Neuronal stem cell (in vitro differentiated cells): ENCODE data around the gene DEDD2.

ENCODE experiments used
- DNase-seq: peaks from one replicate; pipeline ENCODE4 v3.0.0-alpha.2; 2013; ENCODE audit warnings: low spot score
- H2AFZ ChIP-seq: one replicate; pipeline ENCODE4 v1.6.1; 2013; ENCODE audit warnings: mild to moderate bottlenecking, low read length, inconsistent platforms
- H2AK5ac ChIP-seq: 2 replicates; pipeline ENCODE4 v1.6.1; 2013; ENCODE audit warnings: low read depth, mild to moderate bottlenecking, inconsistent platforms, low read length, moderate library complexity, mixed read lengths
- H2BK120ac ChIP-seq: 2 replicates; pipeline ENCODE4 v1.6.1; 2013; ENCODE audit warnings: low read depth, mild to moderate bottlenecking, inconsistent platforms, low read length, moderate library complexity, mixed read lengths
- H2BK12ac ChIP-seq: one replicate; pipeline ENCODE4 v1.6.1; 2013; ENCODE audit warnings: low read length, inconsistent platforms
- H2BK15ac ChIP-seq: 2 replicates; pipeline ENCODE4 v1.6.1; 2013; ENCODE audit warnings: mild to moderate bottlenecking, low read length, inconsistent platforms, mixed read lengths
- H2BK5ac ChIP-seq: one replicate; pipeline ENCODE4 v1.6.1; 2013; ENCODE audit warnings: inconsistent platforms, mild to moderate bottlenecking, low read length, moderate library complexity
- H3K14ac ChIP-seq: one replicate; pipeline ENCODE4 v1.6.1; 2013; ENCODE audit warnings: low read length, inconsistent platforms
- H3K18ac ChIP-seq: 2 replicates; pipeline ENCODE4 v1.6.1; 2013; ENCODE audit warnings: low read length, inconsistent platforms
- H3K23ac ChIP-seq: 2 replicates; pipeline ENCODE4 v1.6.1; 2013; ENCODE audit warnings: low read depth, mild to moderate bottlenecking, mixed read lengths, low read length, inconsistent platforms; ENCODE audit not compliant: poor library complexity
- H3K27ac ChIP-seq: replicated peaks from 3 replicates; pipeline ENCODE4 v1.5.1; 2013; ENCODE audit warnings: low read length, inconsistent platforms
- H3K27me3 ChIP-seq, 3 experiments: 2 replicates each; pipeline ENCODE4 v1.6.1; 2013; ENCODE audit warnings: low read length in 3 of 3, mild to moderate bottlenecking in 2 of 3, inconsistent platforms in 1 of 3, low read depth in 1 of 3, mixed read lengths in 1 of 3, moderate library complexity in 1 of 3; ENCODE audit not compliant: control insufficient read depth in 3 of 3, insufficient read depth in 3 of 3
- H3K36me3 ChIP-seq, 2 donors: replicated peaks in 1 of 2; 2 replicates each; pipeline ENCODE4 v1.6.1; 2013; ENCODE audit warnings: low read length in 2 of 2; ENCODE audit not compliant: control insufficient read depth in 2 of 2, insufficient read depth in 2 of 2
- H3K4ac ChIP-seq: 2 replicates; pipeline ENCODE4 v1.6.1; 2013; ENCODE audit warnings: inconsistent platforms, mild to moderate bottlenecking, low read length, moderate library complexity
- H3K4me1 ChIP-seq, 2 donors: 1 replicate in 1 of 2; 2 replicates in 1 of 2; pipeline ENCODE4 v1.6.1; 2013; ENCODE audit warnings: low read length in 2 of 2, low read depth in 1 of 2; ENCODE audit not compliant: control insufficient read depth in 2 of 2, insufficient read depth in 1 of 2
- H3K4me2 ChIP-seq: one replicate; pipeline ENCODE4 v1.6.1; 2013; ENCODE audit warnings: mild to moderate bottlenecking, low read length, inconsistent platforms; ENCODE audit not compliant: insufficient read depth, poor library complexity, severe bottlenecking
- H3K4me3 ChIP-seq, 2 donors: 2 replicates each; pipeline ENCODE4 v1.5.1; 2013; ENCODE audit warnings: low read length in 2 of 2, mild to moderate bottlenecking in 2 of 2, inconsistent platforms in 1 of 2, moderate library complexity in 1 of 2
- H3K79me1 ChIP-seq: one replicate; pipeline ENCODE4 v1.6.1; 2013; ENCODE audit warnings: low read depth, mild to moderate bottlenecking, inconsistent platforms, low read length, moderate library complexity
- H3K9ac ChIP-seq: one replicate; pipeline ENCODE4 v1.6.1; 2013; ENCODE audit warnings: mild to moderate bottlenecking, low read depth, low read length, inconsistent platforms; ENCODE audit not compliant: poor library complexity
- H3K9me3 ChIP-seq, 2 donors: replicated peaks in 1 of 2; 2 replicates each; pipeline versions ENCODE3 to v1.6.1; 2013; ENCODE audit warnings: low read length in 2 of 2, mild to moderate bottlenecking in 2 of 2, inconsistent platforms in 1 of 2, low read depth in 1 of 2, mixed read lengths in 1 of 2, moderate library complexity in 1 of 2; ENCODE audit not compliant: control insufficient read depth in 2 of 2, insufficient read depth in 1 of 2
- H4K8ac ChIP-seq: one replicate; pipeline ENCODE4 v1.6.1; 2013; ENCODE audit warnings: low read depth, mild to moderate bottlenecking, inconsistent platforms, low read length, moderate library complexity
- H4K91ac ChIP-seq: one replicate; pipeline ENCODE4 v1.6.1; 2013; ENCODE audit warnings: low read length, low read depth, mild to moderate bottlenecking, inconsistent platforms; ENCODE audit not compliant: poor library complexity
- WGBS, 2 donors: extraction: QIAGEN DNeasy Blood & Tissue Kit; methylation state at CpG; one replicate each; pipeline ENCODE4 v1.1.7; 2013; ENCODE audit warnings: missing lambda C conversion rate in 2 of 2, mixed read lengths in 1 of 2; ENCODE audit not compliant: insufficient read length in 2 of 2, insufficient replicate concordance in 1 of 2; ENCODE audit errors: extremely low coverage in 2 of 2; 5-methylcytosine and 5-hydroxymethylcytosine counted together

Gene DEDD2

DNA sequence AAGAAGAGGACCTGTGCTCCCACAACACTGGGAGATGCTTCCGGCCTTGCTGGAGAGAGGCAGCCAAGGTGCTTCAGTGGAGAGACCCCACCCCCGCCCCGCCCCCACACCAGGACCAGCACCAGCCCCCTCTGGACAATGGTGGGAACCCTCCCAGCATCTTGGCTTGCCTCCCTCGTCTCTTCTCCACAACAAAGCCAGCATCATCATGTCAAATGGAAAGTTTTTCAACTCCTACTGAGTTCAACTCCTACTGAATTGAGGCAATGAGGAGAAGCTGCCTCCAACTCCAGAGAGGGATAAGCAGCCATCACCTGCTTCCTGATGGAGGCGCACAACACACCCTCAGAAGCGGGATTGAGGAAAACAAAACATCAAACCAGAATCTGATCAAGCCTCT, 12.8 kb downstream of the DEDD2 start:
- no peak for DNase-seq
- Histone ChIP-seq H2BK120ac (no peak overlapping the region), H3K9me3 (no peaks in the 10 kb centered on the region)

DNA sequence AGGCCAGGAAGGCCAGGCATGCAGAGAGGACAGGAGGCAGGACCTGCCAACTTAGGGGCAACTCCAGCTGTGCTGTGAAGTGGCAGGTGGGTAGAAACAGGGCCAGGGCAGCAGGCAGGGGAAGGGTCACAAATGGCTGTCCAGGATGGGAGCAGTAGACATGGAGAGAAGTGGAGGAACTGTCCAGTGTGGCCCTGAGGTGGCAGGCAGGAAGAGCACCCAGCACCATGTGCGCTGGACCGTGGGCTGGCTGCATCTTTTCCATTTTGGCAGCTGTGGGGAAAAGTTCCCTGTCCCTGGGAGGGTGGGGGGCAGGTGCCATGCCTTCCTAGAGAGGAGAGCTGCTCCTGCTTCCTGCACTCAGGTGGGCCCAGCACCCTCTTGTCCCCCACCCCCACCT, 13.8 kb downstream of the DEDD2 start:
- no peaks in the 10 kb centered on the region for H3K4me1 ChIP-seq
- no peak overlapping the region for H3K18ac ChIP-seq
- no peak overlapping the region for H2BK5ac ChIP-seq
- H3K4me2 ChIP-seq = no peak overlapping the region
- H3K9ac ChIP-seq = no peak overlapping the region
- H4K8ac ChIP-seq = no peak overlapping the region
- H2BK15ac ChIP-seq = no peak overlapping the region
- H2AFZ ChIP-seq = no peak overlapping the region
- no peak overlapping the region for H3K23ac ChIP-seq
- no peak overlapping the region for H4K91ac ChIP-seq
- WGBS, 2 donors = no CpG with 5 or more reads among the region's 2 CpGs
- H3K14ac ChIP-seq = no peak overlapping the region
- H3K4ac ChIP-seq = no peak overlapping the region
- peaks cover 9% of the 10 kb centered on the region for H3K79me1 ChIP-seq
- H3K27ac ChIP-seq = no peak overlapping the region
- DNase-seq = no peak
- H3K4me3 ChIP-seq = no peak overlapping the region
- no peak overlapping the region for H2BK120ac ChIP-seq
- no peak overlapping the region for H2BK12ac ChIP-seq
- no peak overlapping the region for H2AK5ac ChIP-seq
- H3K36me3 ChIP-seq = peaks cover 77 to 88% of the 10 kb centered on the region in 2 donors
- H3K9me3 ChIP-seq = no peaks in the 10 kb centered on the region
- H3K27me3 ChIP-seq = no peaks in the 10 kb centered on the region

More for the DNA sequence above, 12.8 kb downstream of the DEDD2 start:
- H3K27me3 ChIP-seq = no peaks in the 10 kb centered on the region
- no peaks in the 10 kb centered on the region for H3K4me1 ChIP-seq
- no peak overlapping the region for H3K18ac ChIP-seq
- no peak overlapping the region for H2BK5ac ChIP-seq
- H2BK15ac ChIP-seq = no peak overlapping the region
- no peak overlapping the region for H3K23ac ChIP-seq
- peaks cover 74 to 87% of the 10 kb centered on the region in 2 donors for H3K36me3 ChIP-seq
- H3K9ac ChIP-seq = no peak overlapping the region
- no peak overlapping the region for H3K4me2 ChIP-seq
- H3K27ac ChIP-seq = no peak overlapping the region
- H2BK12ac ChIP-seq = no peak overlapping the region
- H3K79me1 ChIP-seq = peaks cover 6% of the 10 kb centered on the region
- H4K91ac ChIP-seq = no peak overlapping the region
- no peak overlapping the region for H3K14ac ChIP-seq
- no peak overlapping the region for H2AK5ac ChIP-seq
- no peak overlapping the region for H3K4me3 ChIP-seq
- H4K8ac ChIP-seq = no peak overlapping the region
- WGBS, 2 donors = no CpG with 5 or more reads among the region's 6 CpGs
- H3K4ac ChIP-seq = no peak overlapping the region
- H2AFZ ChIP-seq = no peak overlapping the region

DNA sequence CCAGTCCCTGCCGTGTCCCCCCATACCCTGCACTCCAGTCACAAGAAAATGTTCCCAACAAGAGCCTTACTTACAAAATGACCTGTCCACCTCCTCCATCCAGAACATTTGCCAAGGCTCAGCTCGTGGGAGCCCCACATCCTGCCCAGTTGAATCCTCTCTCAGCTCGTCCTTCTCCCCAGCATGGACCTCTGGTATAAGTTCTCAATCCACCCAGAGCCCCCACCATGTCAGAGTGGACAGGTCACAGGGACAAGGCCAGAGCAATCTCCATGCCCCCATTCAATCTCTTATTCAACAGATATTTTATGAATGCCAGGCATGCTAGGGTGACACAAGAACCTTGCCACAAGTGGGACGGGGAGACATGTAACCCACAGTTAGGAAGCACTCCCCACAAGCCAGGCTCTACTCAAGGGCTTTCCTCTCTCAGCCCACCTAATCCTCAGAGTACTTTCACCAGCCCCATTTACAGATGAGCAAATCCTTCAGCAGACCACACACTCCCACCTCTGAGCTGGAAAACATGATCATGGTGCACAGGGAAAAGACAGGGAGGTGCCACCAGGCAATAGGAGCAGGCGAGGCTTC, 15.1 kb downstream of the DEDD2 start:
- H3K4me1 ChIP-seq = no peaks in the 10 kb centered on the region
- no peak overlapping the region for H3K9ac ChIP-seq
- H2AFZ ChIP-seq = no peak overlapping the region
- DNase-seq = no peak
- H2AK5ac ChIP-seq = no peak overlapping the region
- H3K79me1 ChIP-seq = peaks cover 8% of the 10 kb centered on the region
- no peak overlapping the region for H3K4me2 ChIP-seq
- H3K36me3 ChIP-seq = peaks cover 70 to 82% of the 10 kb centered on the region in 2 donors
- H2BK15ac ChIP-seq = no peak overlapping the region
- H4K8ac ChIP-seq = no peak overlapping the region
- H4K91ac ChIP-seq = no peak overlapping the region
- no peak overlapping the region for H3K23ac ChIP-seq
- no peak overlapping the region for H3K27ac ChIP-seq
- H2BK5ac ChIP-seq = no peak overlapping the region
- no peak overlapping the region for H3K18ac ChIP-seq
- no peaks in the 10 kb centered on the region for H3K27me3 ChIP-seq
- no peak overlapping the region for H3K4ac ChIP-seq
- no peak overlapping the region for H3K14ac ChIP-seq
- no peak overlapping the region for H2BK12ac ChIP-seq
- H2BK120ac ChIP-seq = no peak overlapping the region
- no peak overlapping the region for H3K4me3 ChIP-seq
- no CpG with 5 or more reads among the region's 5 CpGs for WGBS, 2 donors
- no peaks in the 10 kb centered on the region for H3K9me3 ChIP-seq

DNA sequence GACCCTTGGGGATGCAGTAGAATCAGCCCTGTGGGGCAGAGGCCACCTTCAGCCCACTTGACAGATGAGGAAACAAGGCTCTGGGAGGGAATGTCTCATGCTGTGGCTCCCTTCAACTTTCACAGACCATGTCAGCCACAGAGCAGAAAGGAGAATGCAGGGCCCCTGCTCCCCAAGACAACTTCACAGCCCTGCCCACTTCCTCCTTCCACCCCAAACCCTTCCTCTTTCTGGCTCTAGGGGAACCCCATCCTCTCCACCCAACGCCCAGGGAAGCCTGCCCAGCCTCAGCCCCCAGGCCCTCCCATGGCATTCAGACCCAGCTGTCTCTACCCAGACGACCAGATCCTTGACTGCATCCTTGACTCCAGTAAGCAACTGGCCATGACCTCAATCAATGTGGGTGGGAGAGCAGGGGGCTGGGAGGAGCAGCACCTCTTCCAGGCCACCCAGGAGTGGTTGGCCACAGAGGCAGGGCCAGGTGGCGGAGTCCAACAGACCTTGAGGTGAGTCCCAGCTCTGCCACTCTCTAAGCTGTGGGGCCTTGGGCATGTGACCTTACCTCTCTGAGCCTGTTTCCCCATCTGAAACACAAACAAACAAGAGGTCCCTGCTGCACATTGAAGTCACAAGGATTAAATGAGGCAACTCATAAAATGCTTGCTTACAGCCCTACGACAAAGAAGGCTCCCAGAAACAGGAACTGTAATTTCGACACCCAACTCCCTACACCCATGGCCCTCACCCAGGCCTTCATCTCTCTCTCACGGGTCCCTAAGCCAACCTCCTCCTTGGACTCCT, 15.8 kb downstream of the DEDD2 start:
- Histone ChIP-seq H3K9me3 (no peaks in the 10 kb centered on the region), H2BK12ac (no peak overlapping the region), H3K4me3 (no peak overlapping the region), H3K27me3 (no peaks in the 10 kb centered on the region), H2BK120ac (no peak overlapping the region), H4K8ac (no peak overlapping the region), H3K27ac (no peak overlapping the region), H3K18ac (no peak overlapping the region), H3K4me2 (no peak overlapping the region), H3K23ac (no peak overlapping the region), H3K14ac (no peak overlapping the region), H2BK15ac (no peak overlapping the region), H2BK5ac (peak overlapping the region; percentile 66), H4K91ac (no peak overlapping the region), H3K79me1 (peaks cover 8% of the 10 kb centered on the region), H3K9ac (no peak overlapping the region), H2AFZ (no peak overlapping the region), H3K4ac (no peak overlapping the region), H3K4me1 (no peaks in the 10 kb centered on the region), H2AK5ac (no peak overlapping the region), H3K36me3 (peaks cover 71 to 78% of the 10 kb centered on the region in 2 donors)
- DNase-seq = no peak
- no CpG with 5 or more reads among the region's 6 CpGs for WGBS, 2 donors
